Suprapubic skin (tissue), 4 donors: ENCODE results near the gene RND1. TPM values are rescaled to one million over a fixed set of nuclear protein-coding genes. Genes with fewer than 3 reads are reported as not detected.

ENCODE experiments used
- DNase-seq, 2 donors: peaks; one replicate each; pipeline ENCODE4 v3.0.0-alpha.2; 2019; ENCODE audit warnings: low spot score in 2 of 2
- H3K27ac ChIP-seq: fragments of 200-600 bp; sonication (generic); one replicate; pipeline ENCODE4 v1.5.1; 2019
- H3K27me3 ChIP-seq: fragments of 200-600 bp; sonication (generic); one replicate; pipeline ENCODE4 v1.5.1; 2019
- H3K36me3 ChIP-seq: fragments of 200-600 bp; sonication (generic); one replicate; pipeline ENCODE4 v1.5.1; 2019
- H3K4me1 ChIP-seq: fragments of 200-600 bp; sonication (generic); one replicate; pipeline ENCODE4 v1.5.1; 2019
- H3K4me3 ChIP-seq: fragments of 200-600 bp; sonication (generic); one replicate; pipeline ENCODE4 v1.5.1; 2019; ENCODE audit warnings: mild to moderate bottlenecking
- H3K9me3 ChIP-seq: fragments of 200-600 bp; sonication (generic); one replicate; pipeline ENCODE4 v1.5.1; 2019
- CTCF ChIP-seq, 2 donors: fragments of 200-600 bp in 1 of 2; fragments of 450-650 bp in 1 of 2; sonication (generic) in 1 of 2; IDR thresholded peaks; one replicate each; pipeline ENCODE4 v1.5.1; 2016 to 2019; ENCODE audit warnings: antibody characterized with exemption in 2 of 2, mild to moderate bottlenecking in 1 of 2, moderate library complexity in 1 of 2
- EP300 ChIP-seq: sonication (generic); formaldehyde crosslinking; IDR thresholded peaks from one replicate; pipeline ENCODE4 v1.6.1; 2017; ENCODE audit warnings: antibody characterized with exemption
- POLR2A ChIP-seq, 2 donors: fragments of 450-650 bp; IDR thresholded peaks; one replicate each; pipeline ENCODE4 v1.6.1; 2017; ENCODE audit warnings: antibody characterized with exemption in 2 of 2, mild to moderate bottlenecking in 2 of 2, moderate library complexity in 2 of 2
- POLR2AphosphoS5 ChIP-seq, 3 donors: sonication (generic); formaldehyde crosslinking; IDR thresholded peaks; one replicate each; pipeline ENCODE4 v1.6.1; 2017; ENCODE audit warnings: antibody characterized with exemption in 3 of 3
- WGBS: methylation state at CpG from one replicate; pipeline ENCODE4 v1.1.5; 2018; 5-methylcytosine and 5-hydroxymethylcytosine counted together
- total RNA-seq, 4 donors: library from RNA; depleted of rRNA; stranded (reverse); fragments of >200 nt; gene quantifications; one replicate each; pipeline ENCODE4 v1.1.0, GENCODE V29; 2016

The RND1 gene
- total RNA-seq, 4 donors from 2014 or later, result 0.40 to 1.1 (median 0.65) TPM; not detected in 1

- Histone ChIP-seq H3K9me3 (no peaks in the 10 kb centered on the region), H3K27me3 (peaks cover 20% of the 10 kb centered on the region), H3K4me1 (peaks cover 8% of the 10 kb centered on the region), H3K36me3 (no peaks in the 10 kb centered on the region), H3K27ac (no peak overlapping the region), H3K4me3 (no peak overlapping the region)
- TF ChIP-seq EP300 (no peak), POLR2A (IDR thresholded peaks at IDR 0.05) (no peak), POLR2AphosphoS5 (IDR thresholded peaks at IDR 0.05) (no peak), CTCF (IDR thresholded peaks at IDR 0.05) (no peak)
- no peak for DNase-seq
- WGBS, result 70% methylated on average over 13 of the region's 13 CpGs
These were observed 17.9 kb upstream of the RND1 start for GRCh38 chr12:48883305-48884161.

- Histone ChIP-seq H3K4me3 (no peak overlapping the region), H3K9me3 (no peaks in the 10 kb centered on the region), H3K27me3 (peaks cover 20% of the 10 kb centered on the region), H3K36me3 (no peaks in the 10 kb centered on the region), H3K4me1 (peaks cover 8% of the 10 kb centered on the region), H3K27ac (no peak overlapping the region)
- TF ChIP-seq POLR2AphosphoS5 (IDR thresholded peaks at IDR 0.05) (no peak), EP300 (no peak), CTCF (IDR thresholded peaks at IDR 0.05) (no peak), POLR2A (IDR thresholded peaks at IDR 0.05) (no peak)
- no peak for DNase-seq
- WGBS, result 81% methylated on average over 3 of the region's 3 CpGs
These were observed 17.3 kb upstream of the RND1 start for GRCh38 chr12:48882972-48883304.

GRCh38 chr12:48882315-48882687 lies 16.6 kb upstream of the RND1 start:
- H3K4me3 ChIP-seq, result peak overlapping the region; percentile 20
- 11% methylated on average over 10 of the region's 10 CpGs for WGBS
- no peak overlapping the region for H3K27ac ChIP-seq
- no peaks in the 10 kb centered on the region for H3K36me3 ChIP-seq
- H3K4me1 ChIP-seq, result peaks cover 8% of the 10 kb centered on the region
- DNase-seq, result no peak
- H3K9me3 ChIP-seq, result no peaks in the 10 kb centered on the region
- no peak for TF ChIP-seq EP300
- TF ChIP-seq POLR2A (IDR thresholded peaks at IDR 0.05), result no peak
- no peak for TF ChIP-seq CTCF (IDR thresholded peaks at IDR 0.05)
- TF ChIP-seq POLR2AphosphoS5 (IDR thresholded peaks at IDR 0.05), result no peak
- peaks cover 20% of the 10 kb centered on the region for H3K27me3 ChIP-seq

- H3K27ac ChIP-seq, result no peak overlapping the region
- no peak for TF ChIP-seq POLR2A (IDR thresholded peaks at IDR 0.05)
- TF ChIP-seq CTCF (IDR thresholded peaks at IDR 0.05), result no peak
- TF ChIP-seq EP300, result no peak
- TF ChIP-seq POLR2AphosphoS5 (IDR thresholded peaks at IDR 0.05), result no peak
- H3K4me1 ChIP-seq, result peaks cover 8% of the 10 kb centered on the region
- H3K4me3 ChIP-seq, result peak overlapping the region; percentile 20
- no peak for DNase-seq
- no peaks in the 10 kb centered on the region for H3K36me3 ChIP-seq
- WGBS, result 30% methylated on average over 9 of the region's 9 CpGs
- H3K27me3 ChIP-seq, result peaks cover 20% of the 10 kb centered on the region
- H3K9me3 ChIP-seq, result no peaks in the 10 kb centered on the region
These were observed 16.1 kb upstream of the RND1 start for GRCh38 chr12:48881686-48882314.

GRCh38 chr12:48880647-48881046 lies 15.0 kb upstream of the RND1 start:
- Histone ChIP-seq H3K27me3 (peaks cover 20% of the 10 kb centered on the region), H3K4me3 (no peak overlapping the region), H3K36me3 (no peaks in the 10 kb centered on the region), H3K9me3 (no peaks in the 10 kb centered on the region), H3K4me1 (peaks cover 8% of the 10 kb centered on the region), H3K27ac (no peak overlapping the region)
- 86% methylated on average over 9 of the region's 9 CpGs for WGBS
- TF ChIP-seq POLR2AphosphoS5 (IDR thresholded peaks at IDR 0.05) (no peak), EP300 (no peak), POLR2A (IDR thresholded peaks at IDR 0.05) (no peak), CTCF (IDR thresholded peaks at IDR 0.05) (no peak)
- no peak for DNase-seq
